Testis (tissue), 3 donors: ENCODE measurements around the gene B4GALT1. TPM values are rescaled to one million over a fixed set of nuclear protein-coding genes. Genes with fewer than 3 reads are reported as not detected.

ENCODE experiments used
- DNase-seq: peaks from one replicate; pipeline ENCODE4 v3.0.0-alpha.2; 2019
- H3K27ac ChIP-seq, 2 donors: fragments of 200-600 bp; sonication (generic); one replicate each; pipeline ENCODE4 v1.5.1; 2019
- H3K27me3 ChIP-seq: fragments of 200-600 bp; sonication (generic); one replicate; pipeline ENCODE4 v1.5.1; 2019
- H3K36me3 ChIP-seq: fragments of 200-600 bp; sonication (generic); one replicate; pipeline ENCODE4 v1.5.1; 2017; ENCODE audit warnings: low read depth; ENCODE audit errors: missing control alignments
- H3K4me1 ChIP-seq: fragments of 200-600 bp; sonication (generic); one replicate; pipeline ENCODE4 v1.5.1; 2019
- H3K4me3 ChIP-seq, 2 donors: fragments of 200-600 bp; sonication (generic); one replicate each; pipeline ENCODE4 v1.5.1; 2017 to 2019
- H3K9me3 ChIP-seq: fragments of 200-600 bp; sonication (generic); one replicate; pipeline ENCODE4 v1.5.1; 2017
- POLR2A ChIP-seq: fragments of 450-650 bp; IDR thresholded peaks from one replicate; pipeline ENCODE4 v1.6.1; 2017; ENCODE audit warnings: antibody characterized with exemption, mild to moderate bottlenecking, moderate library complexity
- WGBS, 2 donors: methylation state at CpG; one replicate each; pipeline ENCODE4 v1.1.5; 2018; 5-methylcytosine and 5-hydroxymethylcytosine counted together
- intact Hi-C: fragments of 100-400 bp; cut with DNase I; formaldehyde crosslinking; loops from one replicate; pipeline ENCODE4 v1.15.1; 2023; ENCODE audit warnings: low total_unique reads
- polyA plus RNA-seq: library from polyadenylated mRNA; stranded (reverse); fragments of 350-450 nt; fragmentation: Illumina TruSeq; extraction: RNeasy Lipid Tissue Mini Kit (QIAGEN cat#74804); gene quantifications from one replicate; pipeline ENCODE4 v1.2.3, GENCODE V29; 2014; ENCODE audit warnings: low read depth, low replicate concordance; ENCODE audit not compliant: insufficient read depth
- total RNA-seq, 2 donors: library from RNA; depleted of rRNA; stranded (reverse); fragments of >200 nt; gene quantifications; one replicate each; pipeline ENCODE4 v1.2.3, GENCODE V29; 2016
- TF ChIP-seq, protein P1 (sequence below), 3 experiments: fragments of 450-650 bp in 2 of 3; fragments of 200-600 bp in 1 of 3; sonication (generic) in 1 of 3; IDR thresholded peaks; one replicate each; pipeline ENCODE4 v1.5.1; 2016 to 2019; ENCODE audit warnings: antibody characterized with exemption in 3 of 3, mild to moderate bottlenecking in 2 of 3, moderate library complexity in 1 of 3

Gene B4GALT1
- total and polyA plus RNA-seq, 3 donors from 2014 or later: 112 to 212 (median 192) TPM

DNA sequence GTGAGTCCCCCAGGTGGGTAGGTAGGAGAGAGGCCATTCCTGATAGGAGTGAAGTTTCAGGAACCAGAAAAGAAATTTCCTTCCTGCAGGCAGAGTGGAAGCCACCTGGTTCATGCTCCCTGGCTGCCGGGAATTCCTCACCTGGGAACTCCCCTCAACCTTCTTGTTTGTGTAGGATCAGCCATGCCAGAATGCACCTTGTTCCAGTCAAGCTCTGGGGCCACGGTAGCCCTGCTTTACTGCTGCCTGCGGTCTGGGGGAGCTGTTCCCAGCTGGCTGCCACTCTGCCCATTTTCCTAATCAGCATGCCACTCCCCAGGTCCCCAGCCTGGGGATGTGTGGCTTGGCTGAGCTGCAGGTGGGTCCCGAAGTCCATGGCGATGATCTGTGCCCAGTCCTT lies 18.7 kb upstream of the B4GALT1 start:
- no peak overlapping the region for H3K4me3 ChIP-seq
- no peak for TF ChIP-seq POLR2A
- TF ChIP-seq, protein P1, sequence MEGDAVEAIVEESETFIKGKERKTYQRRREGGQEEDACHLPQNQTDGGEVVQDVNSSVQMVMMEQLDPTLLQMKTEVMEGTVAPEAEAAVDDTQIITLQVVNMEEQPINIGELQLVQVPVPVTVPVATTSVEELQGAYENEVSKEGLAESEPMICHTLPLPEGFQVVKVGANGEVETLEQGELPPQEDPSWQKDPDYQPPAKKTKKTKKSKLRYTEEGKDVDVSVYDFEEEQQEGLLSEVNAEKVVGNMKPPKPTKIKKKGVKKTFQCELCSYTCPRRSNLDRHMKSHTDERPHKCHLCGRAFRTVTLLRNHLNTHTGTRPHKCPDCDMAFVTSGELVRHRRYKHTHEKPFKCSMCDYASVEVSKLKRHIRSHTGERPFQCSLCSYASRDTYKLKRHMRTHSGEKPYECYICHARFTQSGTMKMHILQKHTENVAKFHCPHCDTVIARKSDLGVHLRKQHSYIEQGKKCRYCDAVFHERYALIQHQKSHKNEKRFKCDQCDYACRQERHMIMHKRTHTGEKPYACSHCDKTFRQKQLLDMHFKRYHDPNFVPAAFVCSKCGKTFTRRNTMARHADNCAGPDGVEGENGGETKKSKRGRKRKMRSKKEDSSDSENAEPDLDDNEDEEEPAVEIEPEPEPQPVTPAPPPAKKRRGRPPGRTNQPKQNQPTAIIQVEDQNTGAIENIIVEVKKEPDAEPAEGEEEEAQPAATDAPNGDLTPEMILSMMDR (IDR thresholded peaks at IDR 0.05): no peak
- H3K27ac ChIP-seq: no peak overlapping the region
- intact Hi-C loops: no loop called here
- H3K27me3 ChIP-seq: no peaks in the 10 kb centered on the region
- no peaks in the 10 kb centered on the region for H3K9me3 ChIP-seq
- H3K36me3 ChIP-seq: no peaks in the 10 kb centered on the region
- peaks cover 14% of the 10 kb centered on the region for H3K4me1 ChIP-seq
- WGBS, 2 donors: 63 to 77% methylated on average over 5 of the region's 5 CpGs
- no peak for DNase-seq

DNA sequence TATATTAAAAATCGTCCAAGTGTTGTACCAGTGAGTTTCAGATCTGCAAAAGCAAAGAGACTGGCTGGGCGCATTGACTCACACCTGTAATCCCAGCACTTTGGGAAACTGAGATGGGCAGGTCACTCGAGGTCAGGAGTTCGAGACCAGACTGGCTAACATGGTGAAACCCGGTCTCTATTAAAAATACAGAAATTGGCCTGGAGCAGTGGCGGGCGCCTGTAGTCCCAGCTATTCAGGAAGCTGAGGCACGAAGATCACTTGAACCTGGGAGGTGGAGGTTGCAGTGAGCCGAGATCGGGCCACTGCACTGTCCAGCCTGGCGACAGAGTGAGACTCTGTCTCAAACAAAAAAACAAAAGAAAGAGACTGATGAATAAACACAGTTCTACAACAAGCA lies 18.3 kb upstream of the B4GALT1 start:
- Histone ChIP-seq H3K9me3 (no peaks in the 10 kb centered on the region), H3K27me3 (no peaks in the 10 kb centered on the region), H3K4me1 (peaks cover 14% of the 10 kb centered on the region), H3K4me3 (no peak overlapping the region), H3K27ac (no peak overlapping the region), H3K36me3 (no peaks in the 10 kb centered on the region)
- TF ChIP-seq, protein P1 (IDR thresholded peaks at IDR 0.05): no peak
- TF ChIP-seq POLR2A: no peak
- DNase-seq: no peak
- intact Hi-C loops: no loop called here
- WGBS, 2 donors: 93 to 97% methylated on average over 11 of the region's 11 CpGs

DNA sequence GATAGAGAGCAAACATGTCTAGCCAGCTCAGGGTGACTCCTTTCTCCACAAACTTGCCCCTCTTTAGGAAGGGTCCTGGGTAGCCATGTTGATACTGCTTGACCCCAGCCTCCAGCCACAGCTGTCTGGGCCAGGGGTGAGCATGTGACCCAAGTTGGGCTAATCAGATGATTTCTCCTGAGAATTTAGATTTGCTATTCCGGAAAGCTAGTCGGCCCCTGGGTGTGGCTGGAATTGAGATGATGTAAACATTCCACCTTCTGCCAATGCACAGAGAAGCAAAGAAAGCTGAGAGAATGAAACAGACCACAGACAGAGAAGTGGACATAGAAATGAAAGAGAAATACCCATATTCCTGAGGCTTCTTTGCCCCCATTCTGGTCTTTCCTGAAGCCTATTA lies 17.8 kb upstream of the B4GALT1 start:
- H3K27me3 ChIP-seq: no peaks in the 10 kb centered on the region
- TF ChIP-seq, protein P1 (IDR thresholded peaks at IDR 0.05): no peak
- no peak for TF ChIP-seq POLR2A
- peaks cover 14% of the 10 kb centered on the region for H3K4me1 ChIP-seq
- no peak overlapping the region for H3K27ac ChIP-seq
- no peak overlapping the region for H3K4me3 ChIP-seq
- no peak for DNase-seq
- WGBS, 2 donors: 75 to 78% methylated on average over 2 of the region's 2 CpGs
- H3K9me3 ChIP-seq: no peaks in the 10 kb centered on the region
- no peaks in the 10 kb centered on the region for H3K36me3 ChIP-seq
- intact Hi-C loops: no loop called here

DNA sequence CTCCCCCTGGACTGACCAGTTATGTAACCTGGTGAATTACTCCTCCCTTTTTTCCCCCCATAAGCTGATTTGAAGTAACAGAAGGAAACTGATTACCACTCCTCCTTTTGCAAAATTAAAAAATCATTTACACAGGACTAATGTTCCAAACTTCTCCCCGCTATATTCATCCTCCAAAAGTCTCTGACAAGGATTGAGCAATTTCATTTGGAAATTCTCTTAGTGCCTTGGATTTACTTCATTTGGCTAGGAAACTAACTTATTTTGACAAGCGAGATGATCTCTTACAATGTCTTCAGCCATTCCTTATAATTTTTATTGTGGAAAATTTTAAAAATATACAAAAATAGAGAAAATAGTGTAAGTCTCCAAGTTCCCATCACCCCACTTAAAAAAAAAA lies 15.4 kb upstream of the B4GALT1 start:
- H3K9me3 ChIP-seq: no peaks in the 10 kb centered on the region
- TF ChIP-seq, protein P1 (IDR thresholded peaks at IDR 0.05): no peak
- TF ChIP-seq POLR2A: no peak

DNA sequence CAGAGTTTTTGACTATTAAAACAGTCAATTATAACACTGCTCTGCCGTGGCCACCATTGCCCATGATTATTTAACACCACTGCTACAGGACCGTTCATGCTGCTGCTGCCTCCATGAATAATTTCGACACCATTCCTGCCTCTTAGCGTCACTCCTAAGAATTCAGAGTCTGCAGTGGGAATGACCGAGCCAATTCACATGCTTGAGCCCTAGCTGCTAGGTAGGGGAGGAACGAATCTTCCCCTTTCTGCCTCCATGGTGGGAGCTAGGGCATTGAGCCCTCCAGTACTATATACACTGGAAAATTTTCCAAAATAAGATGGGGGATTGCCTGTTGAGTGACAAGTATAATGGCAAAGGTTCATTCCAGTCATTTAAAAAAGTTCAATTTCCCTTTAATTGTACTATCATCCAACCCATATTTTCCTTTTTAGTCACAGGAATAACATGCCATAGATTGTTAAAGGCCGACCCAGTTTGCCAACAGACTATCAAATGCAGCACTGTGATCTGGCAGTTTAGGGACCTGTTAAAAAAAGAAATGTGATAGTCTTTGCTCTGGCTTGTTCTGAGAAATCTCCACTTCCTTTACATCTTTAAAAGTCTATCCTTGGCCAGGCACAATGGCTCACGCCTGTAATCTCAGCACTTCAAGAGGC lies 13.5 kb upstream of the B4GALT1 start:
- Histone ChIP-seq H3K9me3 (no peaks in the 10 kb centered on the region), H3K27ac (no peak overlapping the region), H3K27me3 (no peaks in the 10 kb centered on the region), H3K36me3 (no peaks in the 10 kb centered on the region), H3K4me1 (no peaks in the 10 kb centered on the region), H3K4me3 (no peak overlapping the region)
- TF ChIP-seq, protein P1 (IDR thresholded peaks at IDR 0.05): no peak
- TF ChIP-seq POLR2A: no peak
- intact Hi-C loops: no loop called here
- WGBS, 2 donors: 78 to 83% methylated on average over 8 of the region's 8 CpGs
- DNase-seq: no peak

More for the DNA sequence above, 15.4 kb upstream of the B4GALT1 start:
- Histone ChIP-seq H3K27ac (no peak overlapping the region), H3K27me3 (no peaks in the 10 kb centered on the region), H3K4me3 (no peak overlapping the region), H3K36me3 (no peaks in the 10 kb centered on the region), H3K4me1 (peaks cover 11% of the 10 kb centered on the region)
- 95 to 98% methylated on average over 2 of the region's 2 CpGs for WGBS, 2 donors
- DNase-seq: no peak
- intact Hi-C loops: no loop called here
